Stimulated activated naive CD8-positive, alpha-beta T cell treated with anti-CD3 and anti-CD28 coated beads, Interleukin-15, amount 100 ng/mL, for 72 hours (primary cell): Measurements from ENCODE around the gene STX18.
A peak's percentile ranks its signal among the peaks of the same experiment; 100 is the strongest.
"Not testable (repeated sequence)": the region's sequence is repeated elsewhere in the genome, so short reads cannot be mapped to it uniquely, and the experiment has no call there.

ENCODE experiments used
- ATAC-seq: fragments of 150-1000 bp; cut with Tn5 transposase; 2 replicates; pipeline ENCODE4 v1.10.0; 2021; ENCODE audit warnings: mild to moderate bottlenecking, moderate library complexity
- DNase-seq, 2 donors: peaks; one replicate each; pipeline ENCODE4 v3.0.0; 2021 to 2022
- H3K27ac Mint-ChIP-seq, 2 donors: one replicate each; pipeline ENCODE4 v1.8.0; 2022; ENCODE audit warnings: mild to moderate bottlenecking in 2 of 2, mixed read lengths in 2 of 2, moderate library complexity in 2 of 2
- H3K27me3 Mint-ChIP-seq: one replicate; pipeline ENCODE4 v1.8.0; 2022; ENCODE audit warnings: mixed read lengths
- H3K4me1 Mint-ChIP-seq: one replicate; pipeline ENCODE4 v1.8.0; 2022; ENCODE audit warnings: mild to moderate bottlenecking, mixed read lengths
- H3K4me3 Mint-ChIP-seq, 2 donors: one replicate each; pipeline ENCODE4 v1.8.0; 2022; ENCODE audit warnings: mild to moderate bottlenecking in 2 of 2, mixed read lengths in 2 of 2, moderate library complexity in 1 of 2
- H3K9me3 Mint-ChIP-seq, 2 donors: one replicate each; pipeline ENCODE4 v1.8.0; 2022; ENCODE audit warnings: mixed read lengths in 2 of 2

STX18 gene

DNA sequence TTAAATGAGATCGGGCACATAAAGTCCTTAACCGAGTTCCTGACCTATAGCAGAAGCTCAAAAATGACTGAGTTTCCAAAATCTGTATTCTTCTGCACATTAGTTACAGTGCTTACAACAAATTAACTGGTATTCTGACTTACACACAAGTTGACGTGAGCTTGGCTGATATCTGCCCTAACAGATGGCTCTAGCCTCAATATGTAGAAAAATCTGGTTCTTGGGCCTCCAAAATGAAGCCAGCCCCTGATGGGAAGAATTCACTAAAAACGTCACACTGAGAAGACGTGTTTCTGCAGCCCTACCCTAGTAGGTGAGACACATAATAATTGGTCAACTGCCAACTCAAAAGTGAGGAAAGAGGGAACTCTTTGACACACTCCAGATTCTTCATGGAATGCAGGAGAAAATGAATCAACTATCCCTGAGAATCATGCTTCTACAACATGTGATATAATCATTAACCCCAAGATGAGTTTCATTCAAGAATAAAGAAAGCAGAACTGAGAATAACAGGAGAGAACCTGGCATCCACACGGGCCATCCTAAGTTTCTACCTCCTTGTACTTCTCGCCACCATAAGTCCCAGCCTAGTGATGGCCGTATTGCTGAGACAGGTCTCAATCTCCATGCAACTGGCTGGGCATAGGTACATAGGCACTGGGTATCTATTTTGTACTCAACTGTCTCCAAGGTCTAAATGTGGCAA lies 8.2 kb downstream of the STX18 start:
- DNase-seq (no peak), ATAC-seq (no peak)
- Mint-ChIP-seq H3K9me3 (no peaks in the 10 kb centered on the region), H3K27ac (no peak overlapping the region), H3K4me3 (no peak overlapping the region), H3K27me3 (no peaks in the 10 kb centered on the region), H3K4me1 (peaks cover 26% of the 10 kb centered on the region)

DNA sequence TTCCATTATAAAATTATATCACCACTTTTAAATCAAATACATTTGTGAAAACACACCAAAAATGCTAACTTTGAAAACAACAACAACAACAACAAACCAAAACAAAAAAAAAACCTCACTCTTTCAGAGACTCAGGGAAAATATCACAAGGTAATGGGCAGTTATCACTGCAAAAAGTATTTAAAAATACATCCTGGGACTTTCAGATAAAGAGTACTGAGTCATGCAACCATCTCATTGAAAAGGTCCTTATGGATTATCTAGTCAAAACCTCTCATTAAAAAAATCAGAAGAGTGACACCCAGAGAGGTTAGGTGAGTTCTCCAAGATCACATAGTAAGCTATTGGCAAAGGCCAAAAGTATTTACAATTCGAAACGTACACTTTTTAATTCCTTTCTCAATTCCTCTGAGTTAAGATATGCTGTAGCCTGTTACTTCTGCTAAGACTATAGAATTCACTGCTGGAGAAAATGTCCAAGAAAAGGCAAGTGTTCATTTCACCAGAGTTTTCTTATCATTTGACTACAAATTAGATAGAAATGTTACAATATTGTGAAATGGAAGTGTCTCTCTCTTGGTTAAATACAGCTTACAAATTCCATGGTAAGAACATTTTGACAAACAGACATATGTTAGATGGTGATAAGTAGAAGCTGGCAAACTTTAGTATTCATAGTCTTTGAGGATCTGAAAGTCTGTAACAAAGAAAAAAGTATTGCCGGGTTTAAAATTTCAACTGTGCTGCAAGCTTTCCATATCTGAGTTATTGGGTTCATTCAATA lies 9.3 kb downstream of the STX18 start:
- Mint-ChIP-seq H3K9me3 (no peaks in the 10 kb centered on the region), H3K4me1 (peaks cover 26% of the 10 kb centered on the region), H3K27ac (no peak overlapping the region), H3K4me3 (no peak overlapping the region), H3K27me3 (no peaks in the 10 kb centered on the region)
- ATAC-seq (no peak), DNase-seq (no peak)

DNA sequence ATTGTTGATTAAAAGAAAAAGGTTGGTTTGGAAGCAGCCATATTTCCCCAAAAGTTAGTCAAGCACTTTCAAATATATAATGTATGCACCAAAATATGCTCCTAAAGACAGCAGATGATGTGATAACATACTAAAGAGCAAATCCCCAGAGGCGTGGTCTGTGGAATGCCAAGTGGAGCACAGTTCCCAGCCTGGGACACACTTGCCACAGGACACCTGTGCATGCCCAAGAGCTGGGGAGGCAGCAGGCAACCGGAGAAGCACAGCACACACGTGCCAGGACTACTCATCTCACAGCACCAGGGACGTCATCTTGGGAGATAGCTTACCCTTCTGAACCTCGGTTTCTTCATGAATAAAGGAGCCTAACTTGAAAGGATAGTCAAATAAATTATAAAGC lies 12.5 kb downstream of the STX18 start:
- DNase-seq, result no peak
- H3K4me1 Mint-ChIP-seq, result peaks cover 9% of the 10 kb centered on the region
- no peaks in the 10 kb centered on the region for H3K9me3 Mint-ChIP-seq
- H3K27me3 Mint-ChIP-seq, result no peaks in the 10 kb centered on the region
- ATAC-seq, result no peak
- H3K27ac Mint-ChIP-seq, result no peak overlapping the region
- H3K4me3 Mint-ChIP-seq, result no peak overlapping the region

DNA sequence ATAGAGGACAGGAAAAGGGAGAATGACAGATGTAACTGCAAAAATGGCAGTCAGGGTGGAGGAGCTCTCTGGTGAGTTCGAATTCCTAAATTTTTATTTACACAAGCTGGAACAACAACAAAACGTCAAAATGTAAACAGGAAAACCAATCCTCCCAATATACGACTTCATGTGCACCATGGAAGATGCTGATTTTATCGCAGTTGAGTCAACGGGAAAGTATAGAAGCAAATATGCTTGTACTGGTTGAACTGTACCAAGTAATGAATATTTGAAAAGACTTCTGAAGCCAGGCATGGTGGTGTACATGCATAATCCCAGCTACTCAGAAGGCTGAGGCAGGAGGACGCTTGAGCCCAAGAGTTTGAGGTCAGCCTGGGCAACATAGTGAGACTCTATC lies 15.4 kb downstream of the STX18 start:
- Mint-ChIP-seq H3K9me3 (no peaks in the 10 kb centered on the region), H3K4me1 (peaks cover 25% of the 10 kb centered on the region), H3K27ac (no peak overlapping the region), H3K27me3 (no peaks in the 10 kb centered on the region), H3K4me3 (no peak overlapping the region)
- DNase-seq (no peak), ATAC-seq (no peak)

DNA sequence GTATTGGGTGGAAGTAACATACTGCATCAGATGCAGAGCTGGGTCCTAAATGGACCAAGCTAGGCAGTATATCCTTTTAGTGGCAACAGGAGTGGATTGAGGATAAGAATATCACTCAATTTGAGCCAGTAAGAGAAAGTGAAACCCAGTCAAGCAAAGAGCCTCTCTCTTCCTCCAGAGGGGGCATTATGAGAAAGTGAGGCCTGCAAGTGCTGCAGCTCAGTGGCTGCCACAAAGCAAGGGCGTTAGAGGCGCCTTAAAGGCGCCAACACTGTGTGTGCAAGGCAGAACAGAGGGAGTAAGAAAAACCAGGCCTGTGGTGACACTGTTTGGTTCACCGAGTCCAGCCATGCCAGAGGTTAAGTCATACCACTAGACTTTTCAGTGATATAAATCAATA lies 17.5 kb downstream of the STX18 start:
- ATAC-seq, result peak; percentile 94
- H3K27me3 Mint-ChIP-seq, result no peaks in the 10 kb centered on the region
- no peaks in the 10 kb centered on the region for H3K9me3 Mint-ChIP-seq
- DNase-seq, result peak; percentile 8 to 28
- no peak overlapping the region for H3K4me3 Mint-ChIP-seq
- H3K27ac Mint-ChIP-seq, result peak overlapping the region in 1 of 2 donors; percentile 15
- peaks cover 31% of the 10 kb centered on the region for H3K4me1 Mint-ChIP-seq

DNA sequence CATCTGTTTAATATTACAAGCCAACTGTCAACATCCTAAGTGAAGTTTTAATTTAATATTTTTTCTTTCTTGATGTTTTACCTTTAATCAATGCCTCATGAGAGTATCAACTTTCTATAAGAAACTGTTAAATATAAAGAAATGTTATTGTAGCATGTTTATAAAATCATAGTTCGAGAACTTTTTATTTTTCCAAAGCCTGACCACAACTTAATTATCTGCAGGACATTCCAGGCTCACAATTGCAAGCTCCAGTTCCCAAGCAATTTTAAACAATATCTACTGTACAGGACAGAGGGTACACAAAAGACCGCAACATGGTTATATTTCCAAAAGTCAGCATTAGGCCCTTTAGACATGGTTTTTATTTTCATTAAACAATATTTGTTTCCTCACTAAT lies 20.1 kb downstream of the STX18 start:
- Mint-ChIP-seq H3K4me1 (peaks cover 31% of the 10 kb centered on the region), H3K4me3 (no peak overlapping the region)

DNA sequence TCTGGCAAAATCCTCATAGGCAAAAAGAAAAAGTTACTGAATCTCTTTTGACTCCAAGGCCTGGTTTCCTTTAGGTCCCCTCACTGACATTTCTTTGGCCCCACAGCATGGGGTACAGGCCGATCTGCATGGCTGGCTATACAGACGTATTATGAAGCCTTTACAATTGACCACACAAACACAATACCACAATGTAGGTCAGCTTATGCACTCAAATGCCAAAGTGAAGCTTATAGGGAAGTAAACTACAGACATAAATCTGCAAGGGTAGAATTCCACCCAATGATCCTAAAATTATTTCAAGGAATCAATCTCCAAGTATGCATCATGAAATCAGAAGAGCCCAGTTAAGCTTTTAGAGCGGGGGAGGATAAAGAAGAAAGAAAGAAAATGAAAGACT lies 20.7 kb downstream of the STX18 start:
- DNase-seq (no peak), ATAC-seq (no peak)
- Mint-ChIP-seq H3K4me3 (no peak overlapping the region), H3K27ac (no peak overlapping the region), H3K9me3 (no peaks in the 10 kb centered on the region), H3K4me1 (peaks cover 31% of the 10 kb centered on the region), H3K27me3 (no peaks in the 10 kb centered on the region)

More for the DNA sequence above, 20.1 kb downstream of the STX18 start:
- no peak for ATAC-seq
- no peak for DNase-seq
- Mint-ChIP-seq H3K27ac (no peak overlapping the region), H3K9me3 (no peaks in the 10 kb centered on the region), H3K27me3 (no peaks in the 10 kb centered on the region)

DNA sequence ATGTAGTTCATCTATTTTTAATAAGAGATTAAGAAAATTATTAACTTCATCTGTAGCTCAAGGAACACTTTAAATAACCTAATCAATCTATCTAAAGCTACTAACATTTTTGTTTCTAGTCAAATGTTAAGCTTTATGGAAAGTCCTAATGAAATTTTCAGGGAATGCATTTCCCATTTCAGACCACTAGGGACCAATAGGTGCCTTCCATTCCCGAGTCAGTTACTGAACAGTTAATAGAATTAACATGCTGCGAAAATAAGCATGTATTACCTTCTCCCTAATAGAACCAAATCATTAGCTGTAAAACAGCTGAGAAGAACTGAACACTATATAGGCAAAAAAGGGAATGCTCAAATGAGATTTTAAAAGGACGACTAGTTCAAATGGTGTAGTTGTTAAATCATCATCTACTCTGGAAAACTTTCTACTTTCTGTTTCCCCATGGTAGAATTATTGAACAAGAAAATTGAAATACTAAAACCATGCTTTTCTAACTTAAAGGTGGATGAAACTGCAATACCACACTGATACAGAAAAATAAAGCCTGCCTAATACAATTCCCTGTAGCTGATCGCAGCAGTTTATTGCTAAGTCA lies 22.5 kb downstream of the STX18 start:
- no peak for DNase-seq

DNA sequence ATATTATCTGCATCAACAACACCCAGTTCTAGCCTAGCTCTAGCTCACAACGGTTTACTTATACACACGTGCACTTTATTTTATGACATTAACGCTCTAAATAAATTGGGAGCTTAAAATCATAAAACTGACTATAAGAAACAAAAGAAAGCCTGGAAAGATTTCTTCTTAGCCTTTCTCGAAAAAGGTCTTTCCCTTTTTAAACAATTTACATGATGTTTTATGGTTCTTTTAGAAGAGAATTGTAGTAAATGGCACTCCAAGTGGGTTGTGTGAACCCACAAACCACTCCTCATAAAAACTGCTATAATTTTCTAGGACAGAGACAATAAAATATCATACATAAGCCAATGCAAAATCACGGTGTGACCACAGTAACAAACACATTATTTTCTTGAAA lies 23.1 kb downstream of the STX18 start:
- H3K4me1 Mint-ChIP-seq, result peaks cover 22% of the 10 kb centered on the region

More for the DNA sequence above, 22.5 kb downstream of the STX18 start:
- Mint-ChIP-seq H3K27ac (no peak overlapping the region), H3K4me1 (peaks cover 27% of the 10 kb centered on the region), H3K9me3 (no peaks in the 10 kb centered on the region), H3K4me3 (no peak overlapping the region), H3K27me3 (no peaks in the 10 kb centered on the region)
- ATAC-seq, result no peak

DNA sequence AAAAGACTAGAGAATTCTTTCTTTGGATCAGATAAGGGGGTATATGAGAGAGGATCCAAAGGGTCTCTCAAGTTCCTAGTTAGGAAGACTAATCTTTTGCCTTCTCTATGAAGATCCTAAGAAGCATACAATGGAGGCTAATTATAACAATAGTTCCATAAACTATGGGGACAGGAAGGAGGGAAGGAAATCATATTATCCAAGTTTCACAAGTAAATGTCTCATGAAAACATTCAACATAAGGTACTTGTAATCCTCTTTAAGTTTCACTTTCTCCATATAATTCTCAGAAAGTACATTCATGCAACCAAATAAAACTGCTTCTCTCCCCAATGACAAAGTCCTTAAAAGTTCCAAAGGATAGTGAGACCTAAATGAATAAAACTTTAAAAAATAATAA lies 27.1 kb downstream of the STX18 start:
- DNase-seq (no peak), ATAC-seq (no peak)
- Mint-ChIP-seq H3K9me3 (no peaks in the 10 kb centered on the region), H3K27me3 (no peaks in the 10 kb centered on the region), H3K4me3 (no peak overlapping the region), H3K27ac (no peak overlapping the region), H3K4me1 (peaks cover 12% of the 10 kb centered on the region)

More for the DNA sequence above, 23.1 kb downstream of the STX18 start:
- Mint-ChIP-seq H3K4me3 (no peak overlapping the region), H3K27ac (no peak overlapping the region), H3K9me3 (no peaks in the 10 kb centered on the region), H3K27me3 (no peaks in the 10 kb centered on the region)
- ATAC-seq (no peak), DNase-seq (no peak)

DNA sequence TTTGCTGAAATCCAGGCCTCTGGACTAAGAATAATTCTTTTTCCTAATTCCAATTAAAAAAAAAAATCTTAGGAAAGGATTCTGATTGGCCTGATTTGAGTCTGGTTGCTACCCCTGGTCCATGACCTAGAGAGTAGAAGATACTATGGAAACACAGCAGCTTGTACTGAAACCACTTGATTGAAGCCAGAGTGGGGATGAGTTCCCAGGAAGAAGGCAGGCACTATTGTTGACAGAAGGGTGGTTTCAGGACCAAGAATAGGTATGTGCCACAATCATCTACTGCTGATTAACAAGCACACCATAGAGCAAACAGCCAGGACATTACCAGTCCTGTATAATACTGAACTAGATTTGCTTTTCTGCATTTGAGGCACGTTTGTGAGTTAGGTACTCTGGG lies 29.6 kb downstream of the STX18 start:
- ATAC-seq, result no peak
- H3K27me3 Mint-ChIP-seq, result no peaks in the 10 kb centered on the region
- peaks cover 12% of the 10 kb centered on the region for H3K4me1 Mint-ChIP-seq
- H3K9me3 Mint-ChIP-seq, result no peaks in the 10 kb centered on the region
- H3K4me3 Mint-ChIP-seq, result no peak overlapping the region
- no peak overlapping the region for H3K27ac Mint-ChIP-seq
- DNase-seq, result no peak

DNA sequence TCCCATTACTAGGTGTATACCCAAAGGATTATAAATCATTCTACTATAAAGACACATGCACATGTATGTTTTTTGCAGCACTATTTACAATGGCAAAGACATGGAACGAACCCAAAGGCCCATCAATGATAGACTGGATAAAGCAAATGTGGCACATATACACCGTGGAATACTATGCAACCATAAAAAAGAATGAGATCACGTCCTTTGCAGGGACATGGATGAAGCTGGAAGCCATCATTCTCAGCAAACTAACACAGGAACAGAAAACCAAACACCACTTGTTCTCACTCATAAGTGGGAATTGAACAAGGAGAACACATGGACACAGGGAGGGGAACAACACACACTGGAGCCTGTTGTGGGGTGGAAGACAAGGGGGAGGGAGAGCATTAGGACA lies 31.2 kb downstream of the STX18 start:
- H3K4me1 Mint-ChIP-seq, result peaks cover 12% of the 10 kb centered on the region
- H3K27ac Mint-ChIP-seq, DNase-seq, H3K9me3 Mint-ChIP-seq, H3K27me3 Mint-ChIP-seq, H3K4me3 Mint-ChIP-seq, ATAC-seq: not testable (repeated sequence)

DNA sequence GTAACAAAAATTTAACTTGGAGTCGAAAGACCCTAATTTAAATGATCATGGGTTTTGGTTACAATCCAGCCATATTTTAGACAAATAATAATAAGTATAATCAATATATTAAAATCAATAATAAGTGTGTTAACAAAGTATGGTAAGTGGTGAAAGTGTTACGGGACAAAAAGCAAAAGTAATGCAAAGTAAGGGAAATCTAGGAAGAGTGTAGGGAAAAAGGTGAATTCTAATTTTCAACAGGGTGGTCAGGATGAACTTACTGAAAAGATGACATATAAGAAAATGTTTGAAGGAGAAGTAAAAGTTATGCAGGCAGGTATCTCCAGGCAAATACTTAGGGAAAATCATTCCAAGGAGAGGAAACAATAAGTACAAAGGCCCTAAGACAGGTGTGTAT lies 32.3 kb downstream of the STX18 start:
- H3K4me3 Mint-ChIP-seq, result no peak overlapping the region
- DNase-seq (no peak), ATAC-seq (no peak)
- no peaks in the 10 kb centered on the region for H3K9me3 Mint-ChIP-seq
- H3K27me3 Mint-ChIP-seq, result no peaks in the 10 kb centered on the region
- peaks cover 8% of the 10 kb centered on the region for H3K4me1 Mint-ChIP-seq
- no peak overlapping the region for H3K27ac Mint-ChIP-seq

DNA sequence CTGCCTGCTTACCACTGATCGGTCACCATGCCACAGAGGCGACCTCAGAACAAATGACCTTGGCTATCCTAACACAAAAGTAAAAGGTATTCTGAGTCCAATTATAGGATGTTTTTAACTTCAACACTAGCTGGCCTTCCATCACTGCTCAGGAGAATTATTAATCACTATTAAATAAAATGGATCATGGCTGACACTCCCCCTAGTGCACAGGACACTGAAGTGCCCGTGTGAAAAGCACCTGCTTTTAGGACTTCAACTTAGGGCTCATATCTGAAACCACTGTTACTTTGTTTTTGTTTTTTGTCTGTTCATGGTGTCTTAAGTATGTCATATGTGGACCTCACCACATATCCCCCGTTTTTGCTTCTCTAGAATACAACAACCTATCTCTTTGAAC lies 33.9 kb downstream of the STX18 start:
- H3K27ac Mint-ChIP-seq, result no peak overlapping the region
- no peak for ATAC-seq
- H3K4me1 Mint-ChIP-seq, result peaks cover 5% of the 10 kb centered on the region

DNA sequence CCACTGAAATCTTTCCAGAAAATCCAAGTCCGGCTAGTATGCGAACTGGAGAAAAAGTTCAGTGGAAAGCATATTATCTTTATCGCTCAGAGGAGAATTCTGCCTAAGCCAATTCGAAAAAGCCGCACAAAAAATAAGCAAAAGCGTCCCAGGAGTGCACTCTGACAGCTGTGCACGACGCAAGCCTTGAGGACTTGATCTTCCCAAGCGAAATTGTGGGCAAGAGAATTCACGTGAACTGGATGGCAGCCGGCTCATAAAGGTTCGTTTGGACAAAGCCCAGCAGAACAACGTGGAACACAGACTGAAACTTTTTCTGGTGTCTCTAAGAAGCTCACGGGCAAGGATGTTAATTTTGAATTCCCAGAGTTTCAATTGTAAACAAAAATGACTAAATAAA lies 34.4 kb downstream of the STX18 start:
- H3K9me3 Mint-ChIP-seq, result no peaks in the 10 kb centered on the region
- H3K27me3 Mint-ChIP-seq, result no peaks in the 10 kb centered on the region
- ATAC-seq (no peak), DNase-seq (no peak)
- H3K4me3 Mint-ChIP-seq, result no peak overlapping the region
- no peak overlapping the region for H3K27ac Mint-ChIP-seq
- peaks cover 10% of the 10 kb centered on the region for H3K4me1 Mint-ChIP-seq

More for the DNA sequence above, 33.9 kb downstream of the STX18 start:
- DNase-seq, result no peak
- Mint-ChIP-seq H3K27me3 (no peaks in the 10 kb centered on the region), H3K9me3 (no peaks in the 10 kb centered on the region), H3K4me3 (no peak overlapping the region)

DNA sequence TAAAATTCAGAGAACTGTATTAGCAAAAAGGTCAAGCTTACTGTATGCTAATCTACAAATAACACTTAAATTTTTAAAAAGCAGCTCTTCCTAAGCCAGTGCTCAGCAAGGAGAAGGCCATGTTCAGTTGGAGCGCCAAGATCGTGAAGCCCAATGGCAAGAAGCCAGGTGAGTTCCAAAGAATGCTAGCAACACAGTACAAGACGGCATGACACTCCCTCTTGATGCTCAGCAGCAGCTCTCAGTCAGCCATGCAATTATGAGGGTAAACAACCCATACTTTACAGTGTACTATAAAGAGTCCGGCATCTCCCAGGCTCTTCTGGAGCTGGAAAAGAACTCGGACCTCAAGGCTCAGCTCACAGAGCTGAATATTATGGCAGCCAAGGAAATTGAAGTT lies 34.9 kb downstream of the STX18 start:
- Mint-ChIP-seq H3K4me1 (peaks cover 10% of the 10 kb centered on the region), H3K9me3 (no peaks in the 10 kb centered on the region)

More for the DNA sequence above, 34.9 kb downstream of the STX18 start:
- no peaks in the 10 kb centered on the region for H3K27me3 Mint-ChIP-seq
- ATAC-seq (no peak), DNase-seq (no peak)
- H3K27ac Mint-ChIP-seq, result no peak overlapping the region
- no peak overlapping the region for H3K4me3 Mint-ChIP-seq
